Epithelial cell of proximal tubule (primary cell): ENCODE results near the gene NR3C2. TPM values are rescaled to one million over a fixed set of nuclear protein-coding genes. Genes with fewer than 3 reads are reported as not detected.

ENCODE experiments used
- DNase-seq: peaks from one replicate; pipeline ENCODE4 v3.0.0-alpha.2; 2011; ENCODE audit warnings: low read depth
- H3K4me3 ChIP-seq: 2 replicates; pipeline ENCODE4 v1.5.1; 2011; ENCODE audit warnings: low read depth, mild to moderate bottlenecking, low read length
- total RNA-seq: library from RNA; depleted of rRNA; stranded (reverse); fragments of >200 nt; gene quantifications from 2 replicates; pipeline ENCODE4 v1.2.3, GENCODE V29; 2015
- TF ChIP-seq, protein P1 (sequence below): conservative IDR thresholded peaks from 2 replicates; pipeline ENCODE4 v1.5.1; 2012; ENCODE audit warnings: low read depth, mild to moderate bottlenecking, low read length

The NR3C2 gene
- total RNA-seq, 1 donor from 2014 or later, result 0.98 TPM

- no peak for DNase-seq
- H3K4me3 ChIP-seq, result no peak overlapping the region
- TF ChIP-seq, protein P1, sequence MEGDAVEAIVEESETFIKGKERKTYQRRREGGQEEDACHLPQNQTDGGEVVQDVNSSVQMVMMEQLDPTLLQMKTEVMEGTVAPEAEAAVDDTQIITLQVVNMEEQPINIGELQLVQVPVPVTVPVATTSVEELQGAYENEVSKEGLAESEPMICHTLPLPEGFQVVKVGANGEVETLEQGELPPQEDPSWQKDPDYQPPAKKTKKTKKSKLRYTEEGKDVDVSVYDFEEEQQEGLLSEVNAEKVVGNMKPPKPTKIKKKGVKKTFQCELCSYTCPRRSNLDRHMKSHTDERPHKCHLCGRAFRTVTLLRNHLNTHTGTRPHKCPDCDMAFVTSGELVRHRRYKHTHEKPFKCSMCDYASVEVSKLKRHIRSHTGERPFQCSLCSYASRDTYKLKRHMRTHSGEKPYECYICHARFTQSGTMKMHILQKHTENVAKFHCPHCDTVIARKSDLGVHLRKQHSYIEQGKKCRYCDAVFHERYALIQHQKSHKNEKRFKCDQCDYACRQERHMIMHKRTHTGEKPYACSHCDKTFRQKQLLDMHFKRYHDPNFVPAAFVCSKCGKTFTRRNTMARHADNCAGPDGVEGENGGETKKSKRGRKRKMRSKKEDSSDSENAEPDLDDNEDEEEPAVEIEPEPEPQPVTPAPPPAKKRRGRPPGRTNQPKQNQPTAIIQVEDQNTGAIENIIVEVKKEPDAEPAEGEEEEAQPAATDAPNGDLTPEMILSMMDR, result no peak
Measured at GRCh38 chr4:148359769-148360168, 82.4 kb downstream of the NR3C2 start.

DNA sequence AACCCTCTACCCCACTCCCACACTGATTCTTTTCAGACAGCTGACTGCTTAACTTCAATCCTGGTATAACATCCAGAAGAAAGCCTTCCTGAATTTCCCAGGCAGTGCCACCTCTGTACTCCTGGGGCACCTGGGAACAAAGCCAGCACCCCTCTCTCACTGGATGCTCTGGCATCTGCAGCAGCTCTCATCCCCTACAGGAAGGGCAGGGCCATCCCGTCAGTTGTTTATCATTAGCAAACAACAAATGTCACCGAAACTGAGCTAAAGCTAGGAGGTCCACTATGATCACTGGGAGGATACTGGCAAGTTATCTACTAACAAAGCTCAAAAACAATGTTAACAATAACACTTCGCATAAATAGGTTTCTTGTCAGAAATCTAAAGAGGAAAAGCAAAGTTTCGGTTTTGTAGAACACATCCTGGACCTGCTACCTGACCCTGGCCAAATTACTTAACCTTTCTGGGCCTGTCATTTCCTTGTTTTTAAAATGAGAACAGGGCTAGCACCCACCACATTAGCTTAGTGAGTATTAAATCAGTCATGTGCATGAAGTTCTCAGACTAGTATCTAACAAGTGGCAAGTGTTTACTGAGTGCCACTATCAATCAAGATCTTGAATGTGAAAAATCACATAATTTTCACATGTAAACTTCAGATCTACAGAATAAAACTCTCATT, 86.6 kb downstream of the NR3C2 start:
- DNase-seq, result no peak
- TF ChIP-seq, protein P1, result no peak
- H3K4me3 ChIP-seq, result no peak overlapping the region

DNA sequence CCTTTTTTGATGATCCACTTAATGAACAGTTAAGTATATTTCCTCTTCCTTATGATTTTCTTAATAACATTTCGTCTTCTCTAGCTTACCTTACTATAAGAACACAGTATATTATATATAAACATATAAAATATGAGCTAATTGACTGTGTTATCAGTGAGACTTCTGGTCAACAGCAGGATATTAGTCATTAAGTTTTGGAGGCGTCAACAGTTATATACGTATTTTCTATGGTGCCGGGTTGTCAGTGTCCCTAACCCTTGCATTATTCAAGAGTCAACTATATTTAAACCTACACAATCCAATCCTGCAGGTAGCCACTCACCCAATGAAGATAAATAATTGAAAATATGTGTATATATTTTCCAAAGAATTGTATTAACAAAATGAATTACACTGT, 88.0 kb downstream of the NR3C2 start:
- no peak overlapping the region for H3K4me3 ChIP-seq
- DNase-seq, result no peak
- TF ChIP-seq, protein P1, result no peak

- TF ChIP-seq, protein P1, result no peak
- H3K4me3 ChIP-seq, result no peak overlapping the region
- no peak for DNase-seq
Measured at GRCh38 chr4:148353571-148353970, 88.6 kb downstream of the NR3C2 start.

DNA sequence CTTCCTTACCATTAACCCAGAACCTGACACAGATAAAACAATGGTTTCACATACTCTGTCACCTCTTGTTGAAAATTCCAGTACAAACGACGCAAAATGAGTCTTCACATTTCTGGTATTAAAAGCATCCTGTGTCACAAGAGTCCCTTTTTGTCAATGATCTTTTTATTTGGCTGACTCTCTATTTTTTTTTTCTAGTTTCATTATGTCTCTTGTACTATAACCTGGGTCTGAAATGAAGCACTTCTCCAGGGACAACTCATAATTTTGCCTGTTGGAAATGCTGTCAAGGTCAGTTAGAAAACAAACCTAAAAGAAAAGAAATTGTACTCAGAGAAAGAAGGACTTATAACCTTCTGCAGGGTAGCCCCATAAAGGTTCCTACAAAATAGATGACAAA, 93.1 kb downstream of the NR3C2 start:
- no peak for DNase-seq
- TF ChIP-seq, protein P1, result no peak
- no peak overlapping the region for H3K4me3 ChIP-seq

DNA sequence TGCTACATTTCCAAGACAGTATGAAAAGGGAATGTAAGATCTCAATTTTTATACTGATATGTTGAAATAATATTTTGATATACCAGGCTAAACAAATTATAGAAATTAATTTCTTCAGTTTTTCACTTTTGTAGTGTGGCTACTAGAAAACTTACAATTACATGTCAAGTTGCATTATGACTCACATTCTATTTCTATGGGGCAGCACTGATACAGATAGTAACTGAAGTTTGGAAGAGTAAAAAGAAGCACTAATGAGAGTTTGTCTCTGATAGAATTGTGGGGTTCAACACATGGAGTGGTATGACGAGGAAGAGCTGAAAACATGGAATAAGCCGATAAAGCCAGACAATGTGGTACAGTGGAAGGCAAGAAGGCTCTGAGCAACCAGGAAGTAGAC, 95.6 kb downstream of the NR3C2 start:
- TF ChIP-seq, protein P1, result no peak
- DNase-seq, result no peak

DNA sequence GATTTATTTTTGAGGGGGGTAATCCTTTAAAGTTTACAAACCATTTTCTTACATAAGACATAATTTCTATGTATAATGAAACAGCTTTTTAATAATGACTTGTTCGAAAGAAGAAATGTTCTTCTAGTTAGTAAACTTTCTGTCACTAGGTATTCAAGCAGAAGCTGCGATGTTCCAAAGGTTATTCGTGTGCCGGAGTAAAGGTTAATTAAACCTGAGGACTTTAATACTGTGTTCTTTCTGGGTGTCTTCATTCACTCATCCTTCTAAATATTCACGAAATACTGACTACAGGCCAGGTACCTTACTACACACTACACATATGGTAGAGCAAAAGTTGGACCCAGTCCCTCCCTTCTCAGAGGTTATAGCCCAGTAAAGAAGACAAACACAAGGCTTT, 96.7 kb downstream of the NR3C2 start:
- DNase-seq, result no peak
- H3K4me3 ChIP-seq, result no peak overlapping the region
- TF ChIP-seq, protein P1, result no peak

More for the DNA sequence above, 95.6 kb downstream of the NR3C2 start:
- H3K4me3 ChIP-seq, result no peak overlapping the region
